ENCODE measurements around the gene C13orf42. TPM values are rescaled to one million over a fixed set of nuclear protein-coding genes. Genes with fewer than 3 reads are reported as not detected.

C13orf42 gene
- total RNA-seq, 1 donor from 2014 or later = not detected

DNA sequence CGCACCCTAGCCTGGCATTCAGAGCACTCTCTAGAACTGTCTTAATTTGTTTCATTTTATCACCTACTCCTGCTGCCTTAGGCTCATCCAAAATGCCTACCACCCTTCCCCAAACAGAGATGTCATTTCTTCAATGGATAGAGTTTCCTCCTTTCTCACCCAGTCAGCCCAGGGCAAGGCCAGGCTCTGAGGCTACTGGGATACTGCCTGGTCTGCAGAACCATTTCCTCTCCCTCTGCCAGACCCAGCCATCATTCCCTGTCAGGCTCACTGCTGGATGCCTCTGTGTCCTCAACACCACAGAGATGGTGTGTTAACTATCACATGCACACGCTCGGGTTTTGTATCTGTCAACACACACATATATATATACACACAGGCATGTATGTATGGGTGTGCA lies 47.2 kb downstream of the C13orf42 start:
- TF ChIP-seq, protein P1, sequence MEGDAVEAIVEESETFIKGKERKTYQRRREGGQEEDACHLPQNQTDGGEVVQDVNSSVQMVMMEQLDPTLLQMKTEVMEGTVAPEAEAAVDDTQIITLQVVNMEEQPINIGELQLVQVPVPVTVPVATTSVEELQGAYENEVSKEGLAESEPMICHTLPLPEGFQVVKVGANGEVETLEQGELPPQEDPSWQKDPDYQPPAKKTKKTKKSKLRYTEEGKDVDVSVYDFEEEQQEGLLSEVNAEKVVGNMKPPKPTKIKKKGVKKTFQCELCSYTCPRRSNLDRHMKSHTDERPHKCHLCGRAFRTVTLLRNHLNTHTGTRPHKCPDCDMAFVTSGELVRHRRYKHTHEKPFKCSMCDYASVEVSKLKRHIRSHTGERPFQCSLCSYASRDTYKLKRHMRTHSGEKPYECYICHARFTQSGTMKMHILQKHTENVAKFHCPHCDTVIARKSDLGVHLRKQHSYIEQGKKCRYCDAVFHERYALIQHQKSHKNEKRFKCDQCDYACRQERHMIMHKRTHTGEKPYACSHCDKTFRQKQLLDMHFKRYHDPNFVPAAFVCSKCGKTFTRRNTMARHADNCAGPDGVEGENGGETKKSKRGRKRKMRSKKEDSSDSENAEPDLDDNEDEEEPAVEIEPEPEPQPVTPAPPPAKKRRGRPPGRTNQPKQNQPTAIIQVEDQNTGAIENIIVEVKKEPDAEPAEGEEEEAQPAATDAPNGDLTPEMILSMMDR (IDR thresholded peaks at IDR 0.05; ENCODE audit: partially characterized antibody, unreplicated experiment) = no peak
- no peak overlapping the region for H3K27ac Mint-ChIP-seq (ENCODE audit: unreplicated experiment)
- no peaks in the 10 kb centered on the region for H3K27me3 Mint-ChIP-seq (ENCODE audit: unreplicated experiment)
- peaks cover 1% of the 10 kb centered on the region for H3K9me3 Mint-ChIP-seq (ENCODE audit: unreplicated experiment)
- H3K4me1 Mint-ChIP-seq (ENCODE audit: low read depth, unreplicated experiment) = peaks cover 15% of the 10 kb centered on the region
- H3K4me3 Mint-ChIP-seq (ENCODE audit: unreplicated experiment) = no peak overlapping the region
- H3K36me3 Mint-ChIP-seq (ENCODE audit: unreplicated experiment) = no peaks in the 10 kb centered on the region
- no peak for DNase-seq

- no peaks in the 10 kb centered on the region for H3K27me3 Mint-ChIP-seq (ENCODE audit: unreplicated experiment)
- no peaks in the 10 kb centered on the region for H3K36me3 Mint-ChIP-seq (ENCODE audit: unreplicated experiment)
- H3K4me1 Mint-ChIP-seq (ENCODE audit: low read depth, unreplicated experiment) = no peaks in the 10 kb centered on the region
- no peak overlapping the region for H3K27ac Mint-ChIP-seq (ENCODE audit: unreplicated experiment)
- no peak for DNase-seq
- TF ChIP-seq, protein P1 (IDR thresholded peaks at IDR 0.05; ENCODE audit: partially characterized antibody, unreplicated experiment) = no peak
- peaks cover 3% of the 10 kb centered on the region for H3K9me3 Mint-ChIP-seq (ENCODE audit: unreplicated experiment)
- H3K4me3 Mint-ChIP-seq (ENCODE audit: unreplicated experiment) = no peak overlapping the region
Measured at GRCh38 chr13:51058461-51059167, 52.5 kb downstream of the C13orf42 start.

DNA sequence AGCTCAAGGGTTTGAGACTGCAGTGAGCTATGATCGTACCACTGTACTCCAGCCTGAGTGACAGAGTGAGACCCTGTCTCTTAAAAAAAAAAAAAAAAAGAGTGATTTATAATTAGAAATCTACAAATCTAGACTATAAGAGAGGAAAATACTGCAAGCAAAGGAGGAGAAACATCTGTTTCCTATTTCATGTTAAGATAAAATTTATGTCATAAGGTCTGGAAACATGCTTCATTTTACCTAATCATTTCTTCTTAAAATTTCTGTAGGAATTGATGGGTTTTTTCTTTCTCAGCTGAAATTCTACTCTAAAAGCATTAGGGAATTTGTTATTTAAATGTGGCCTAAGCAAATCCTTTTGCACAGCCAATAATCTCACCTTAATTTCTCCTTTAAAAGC lies 53.2 kb downstream of the C13orf42 start:
- H3K4me1 Mint-ChIP-seq (ENCODE audit: low read depth, unreplicated experiment) = no peaks in the 10 kb centered on the region
- no peak overlapping the region for H3K4me3 Mint-ChIP-seq (ENCODE audit: unreplicated experiment)
- no peaks in the 10 kb centered on the region for H3K27me3 Mint-ChIP-seq (ENCODE audit: unreplicated experiment)
- no peak overlapping the region for H3K27ac Mint-ChIP-seq (ENCODE audit: unreplicated experiment)
- no peaks in the 10 kb centered on the region for H3K36me3 Mint-ChIP-seq (ENCODE audit: unreplicated experiment)
- TF ChIP-seq, protein P1 (IDR thresholded peaks at IDR 0.05; ENCODE audit: partially characterized antibody, unreplicated experiment) = no peak
- H3K9me3 Mint-ChIP-seq (ENCODE audit: unreplicated experiment) = peaks cover 3% of the 10 kb centered on the region
- DNase-seq = no peak

GRCh38 chr13:51057001-51057400 lies 54.1 kb downstream of the C13orf42 start:
- Mint-ChIP-seq H3K27ac (ENCODE audit: unreplicated experiment) (no peak overlapping the region), H3K36me3 (ENCODE audit: unreplicated experiment) (no peaks in the 10 kb centered on the region), H3K4me3 (ENCODE audit: unreplicated experiment) (no peak overlapping the region), H3K27me3 (ENCODE audit: unreplicated experiment) (no peaks in the 10 kb centered on the region), H3K9me3 (ENCODE audit: unreplicated experiment) (peaks cover 3% of the 10 kb centered on the region), H3K4me1 (ENCODE audit: low read depth, unreplicated experiment) (no peaks in the 10 kb centered on the region)
- no peak for DNase-seq
- TF ChIP-seq, protein P1 (IDR thresholded peaks at IDR 0.05; ENCODE audit: partially characterized antibody, unreplicated experiment) = no peak

GRCh38 chr13:51052581-51052980 lies 58.5 kb downstream of the C13orf42 start:
- Mint-ChIP-seq H3K27ac (ENCODE audit: unreplicated experiment) (no peak overlapping the region), H3K4me1 (ENCODE audit: low read depth, unreplicated experiment) (no peaks in the 10 kb centered on the region), H3K4me3 (ENCODE audit: unreplicated experiment) (no peak overlapping the region), H3K36me3 (ENCODE audit: unreplicated experiment) (peaks cover 3% of the 10 kb centered on the region), H3K27me3 (ENCODE audit: unreplicated experiment) (no peaks in the 10 kb centered on the region), H3K9me3 (ENCODE audit: unreplicated experiment) (peaks cover 3% of the 10 kb centered on the region)
- DNase-seq = no peak
- TF ChIP-seq, protein P1 (IDR thresholded peaks at IDR 0.05; ENCODE audit: partially characterized antibody, unreplicated experiment) = no peak

All from glutamatergic neuron (in vitro differentiated cells).